ENCODE results near the gene SDK1. TPM values are rescaled to one million over a fixed set of nuclear protein-coding genes. Genes with fewer than 3 reads are reported as not detected.

Gene SDK1
- total RNA-seq, 1 donor from 2014 or later = 225 TPM

DNA sequence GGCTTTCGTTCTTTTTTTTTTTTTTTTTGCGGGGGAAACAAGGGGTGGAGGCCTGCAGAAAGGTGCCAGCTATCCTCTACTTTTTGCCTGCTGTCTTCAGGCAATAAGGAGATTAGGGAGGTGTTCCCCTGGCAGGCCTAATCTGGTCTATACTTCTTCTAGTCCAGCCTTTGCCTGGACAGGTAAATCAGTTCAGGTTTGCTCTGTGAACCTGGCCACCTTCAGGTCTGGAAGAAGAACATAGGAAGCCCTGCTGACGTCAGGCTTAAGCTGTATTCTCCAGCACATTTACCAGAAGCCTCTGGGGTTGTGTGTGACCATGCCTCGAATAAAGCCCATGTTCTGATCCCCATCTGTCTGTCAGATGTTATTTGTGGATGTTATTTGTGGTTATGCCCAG, 115.4 kb downstream of the SDK1 start:
- Mint-ChIP-seq H3K9me3 (ENCODE audit: unreplicated experiment) (peaks cover 5% of the 10 kb centered on the region), H3K4me3 (ENCODE audit: unreplicated experiment) (peak overlapping the region; percentile 56), H3K27me3 (ENCODE audit: unreplicated experiment) (peaks cover 7% of the 10 kb centered on the region), H3K27ac (ENCODE audit: unreplicated experiment) (peak overlapping the region; percentile 75), H3K4me1 (ENCODE audit: low read depth, unreplicated experiment) (peaks cover 66% of the 10 kb centered on the region), H3K36me3 (ENCODE audit: unreplicated experiment) (no peaks in the 10 kb centered on the region)
- TF ChIP-seq, protein P1, sequence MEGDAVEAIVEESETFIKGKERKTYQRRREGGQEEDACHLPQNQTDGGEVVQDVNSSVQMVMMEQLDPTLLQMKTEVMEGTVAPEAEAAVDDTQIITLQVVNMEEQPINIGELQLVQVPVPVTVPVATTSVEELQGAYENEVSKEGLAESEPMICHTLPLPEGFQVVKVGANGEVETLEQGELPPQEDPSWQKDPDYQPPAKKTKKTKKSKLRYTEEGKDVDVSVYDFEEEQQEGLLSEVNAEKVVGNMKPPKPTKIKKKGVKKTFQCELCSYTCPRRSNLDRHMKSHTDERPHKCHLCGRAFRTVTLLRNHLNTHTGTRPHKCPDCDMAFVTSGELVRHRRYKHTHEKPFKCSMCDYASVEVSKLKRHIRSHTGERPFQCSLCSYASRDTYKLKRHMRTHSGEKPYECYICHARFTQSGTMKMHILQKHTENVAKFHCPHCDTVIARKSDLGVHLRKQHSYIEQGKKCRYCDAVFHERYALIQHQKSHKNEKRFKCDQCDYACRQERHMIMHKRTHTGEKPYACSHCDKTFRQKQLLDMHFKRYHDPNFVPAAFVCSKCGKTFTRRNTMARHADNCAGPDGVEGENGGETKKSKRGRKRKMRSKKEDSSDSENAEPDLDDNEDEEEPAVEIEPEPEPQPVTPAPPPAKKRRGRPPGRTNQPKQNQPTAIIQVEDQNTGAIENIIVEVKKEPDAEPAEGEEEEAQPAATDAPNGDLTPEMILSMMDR (IDR thresholded peaks at IDR 0.05; ENCODE audit: partially characterized antibody, unreplicated experiment) = no peak
- DNase-seq = no peak

DNA sequence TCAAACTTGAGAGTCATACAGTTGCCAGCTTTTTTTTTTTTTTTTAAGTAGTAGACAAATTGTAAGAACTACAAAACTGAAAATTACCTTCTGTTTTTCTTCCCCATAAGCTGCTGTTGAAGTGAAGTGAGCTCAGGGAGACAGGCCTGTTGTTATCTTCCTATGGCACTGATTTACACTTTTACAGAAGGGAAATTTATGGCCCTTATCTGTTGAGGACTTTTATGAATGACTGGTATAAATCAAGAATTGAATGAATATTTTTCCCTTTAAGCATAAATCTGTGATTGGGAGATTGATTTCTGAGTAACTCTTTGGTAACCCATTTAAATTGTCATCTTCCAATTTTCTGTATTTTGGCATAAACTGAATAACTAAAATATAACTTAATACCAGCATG, 124.0 kb downstream of the SDK1 start:
- Mint-ChIP-seq H3K9me3 (ENCODE audit: unreplicated experiment) (peaks cover 6% of the 10 kb centered on the region), H3K27me3 (ENCODE audit: unreplicated experiment) (no peaks in the 10 kb centered on the region), H3K4me3 (ENCODE audit: unreplicated experiment) (no peak overlapping the region), H3K4me1 (ENCODE audit: low read depth, unreplicated experiment) (peaks cover 15% of the 10 kb centered on the region), H3K27ac (ENCODE audit: unreplicated experiment) (no peak overlapping the region), H3K36me3 (ENCODE audit: unreplicated experiment) (peaks cover 5% of the 10 kb centered on the region)
- TF ChIP-seq, protein P1 (IDR thresholded peaks at IDR 0.05; ENCODE audit: partially characterized antibody, unreplicated experiment) = no peak
- no peak for DNase-seq

DNA sequence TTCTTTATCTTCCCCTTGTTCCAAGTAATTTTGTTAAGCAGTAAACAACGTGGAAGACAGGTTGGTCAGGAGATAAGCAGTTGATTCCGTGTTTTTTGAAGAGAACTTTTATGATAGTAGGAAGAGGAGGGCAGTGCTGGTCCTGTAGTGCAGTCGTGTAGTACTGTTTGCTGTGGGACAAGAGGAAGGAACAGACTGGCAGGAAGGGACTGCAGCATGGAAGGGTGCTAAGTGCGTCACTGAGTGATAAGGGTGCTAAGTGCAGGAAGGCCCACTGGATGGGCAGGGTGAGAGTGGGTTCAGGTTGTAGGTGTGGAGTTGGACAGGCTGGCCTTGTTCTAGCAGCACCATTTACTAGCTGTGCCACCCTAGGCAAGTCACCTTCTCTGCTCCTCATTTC, 125.0 kb downstream of the SDK1 start:
- Mint-ChIP-seq H3K4me1 (ENCODE audit: low read depth, unreplicated experiment) (peaks cover 22% of the 10 kb centered on the region), H3K4me3 (ENCODE audit: unreplicated experiment) (no peak overlapping the region), H3K9me3 (ENCODE audit: unreplicated experiment) (peaks cover 9% of the 10 kb centered on the region), H3K27ac (ENCODE audit: unreplicated experiment) (no peak overlapping the region), H3K36me3 (ENCODE audit: unreplicated experiment) (peaks cover 5% of the 10 kb centered on the region), H3K27me3 (ENCODE audit: unreplicated experiment) (peaks cover 4% of the 10 kb centered on the region)
- TF ChIP-seq, protein P1 (IDR thresholded peaks at IDR 0.05; ENCODE audit: partially characterized antibody, unreplicated experiment) = no peak
- DNase-seq = no peak

DNA sequence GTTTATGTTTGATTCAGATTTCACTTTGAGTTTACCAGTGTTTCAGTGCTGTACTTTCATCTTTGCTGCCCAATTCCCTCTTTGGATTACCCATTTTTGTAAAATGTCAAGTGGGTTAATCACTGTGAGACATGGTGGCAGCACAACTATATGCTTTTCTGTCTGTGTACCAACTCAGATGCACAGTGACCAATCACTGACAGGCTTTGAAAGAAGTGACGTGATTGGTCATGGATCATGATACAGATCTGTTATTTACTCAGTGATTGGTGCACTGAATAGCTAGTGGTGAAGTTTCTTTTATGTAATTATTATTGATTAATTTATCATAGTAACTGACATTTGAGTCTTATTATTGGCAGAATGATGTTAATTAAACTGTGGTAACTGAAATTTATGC, 126.9 kb downstream of the SDK1 start:
- Mint-ChIP-seq H3K27me3 (ENCODE audit: unreplicated experiment) (peaks cover 6% of the 10 kb centered on the region), H3K9me3 (ENCODE audit: unreplicated experiment) (peaks cover 2% of the 10 kb centered on the region), H3K27ac (ENCODE audit: unreplicated experiment) (no peak overlapping the region), H3K36me3 (ENCODE audit: unreplicated experiment) (no peaks in the 10 kb centered on the region), H3K4me1 (ENCODE audit: low read depth, unreplicated experiment) (peaks cover 28% of the 10 kb centered on the region), H3K4me3 (ENCODE audit: unreplicated experiment) (no peak overlapping the region)
- TF ChIP-seq, protein P1 (IDR thresholded peaks at IDR 0.05; ENCODE audit: partially characterized antibody, unreplicated experiment) = no peak
- no peak for DNase-seq

DNA sequence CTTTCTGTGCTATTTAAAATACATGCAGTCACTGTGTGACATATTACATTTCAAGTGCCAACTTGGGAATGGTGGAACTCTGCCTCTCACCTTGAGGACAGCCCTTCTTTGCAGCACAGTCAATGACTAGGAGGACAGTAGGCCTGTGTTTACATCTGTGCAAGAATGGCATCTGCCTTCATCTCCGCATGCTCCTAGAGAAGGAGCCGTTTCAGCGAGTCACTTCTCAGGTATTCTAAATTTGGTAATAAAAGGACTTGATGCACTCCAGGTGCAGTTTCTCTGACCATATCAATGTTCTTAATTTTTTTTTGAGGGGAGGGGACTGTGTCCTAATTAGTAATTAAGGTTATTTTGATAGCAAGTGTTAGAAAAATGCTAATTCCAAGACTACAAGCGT, 128.9 kb downstream of the SDK1 start:
- Mint-ChIP-seq H3K36me3 (ENCODE audit: unreplicated experiment) (no peaks in the 10 kb centered on the region), H3K4me3 (ENCODE audit: unreplicated experiment) (no peak overlapping the region), H3K4me1 (ENCODE audit: low read depth, unreplicated experiment) (peaks cover 33% of the 10 kb centered on the region), H3K27ac (ENCODE audit: unreplicated experiment) (no peak overlapping the region), H3K27me3 (ENCODE audit: unreplicated experiment) (peaks cover 10% of the 10 kb centered on the region), H3K9me3 (ENCODE audit: unreplicated experiment) (peaks cover 4% of the 10 kb centered on the region)
- DNase-seq = no peak
- TF ChIP-seq, protein P1 (IDR thresholded peaks at IDR 0.05; ENCODE audit: partially characterized antibody, unreplicated experiment) = no peak
